Uterus (tissue), 2 donors: ENCODE data around the gene OPN1MW2.
"Not testable (repeated sequence)": the region's sequence is repeated elsewhere in the genome, so short reads cannot be mapped to it uniquely, and the experiment has no call there.

Source experiments
- CTCF ChIP-seq, 4 experiments: fragments of 200-600 bp in 2 of 4; fragments of 450-650 bp in 2 of 4; sonication (generic) in 2 of 4; IDR thresholded peaks; one replicate each; pipeline ENCODE4 v1.5.1; 2016 to 2019; ENCODE audit warnings: antibody characterized with exemption in 4 of 4, mild to moderate bottlenecking in 2 of 4, moderate library complexity in 1 of 4
- POLR2A ChIP-seq, 2 donors: fragments of 450-650 bp; IDR thresholded peaks; one replicate each; pipeline ENCODE4 v1.6.1; 2016; ENCODE audit warnings: antibody characterized with exemption in 2 of 2, mild to moderate bottlenecking in 1 of 2, moderate library complexity in 1 of 2

- not testable (repeated sequence) for TF ChIP-seq CTCF, POLR2A (IDR thresholded peaks at IDR 0.05)
Observed at GRCh38 chrX:154248076-154248475, 28.5 kb downstream of the OPN1MW2 start.
